ENCODE measurements around the gene CLIC4. TPM values are rescaled to one million over a fixed set of nuclear protein-coding genes. Genes with fewer than 3 reads are reported as not detected.

The CLIC4 gene
- total and polyA plus RNA-seq, 4 experiments from 2014 or later = 0.62 to 3.8 (median 2.4) TPM

GRCh38 chr1:24830680-24831272 lies 85.5 kb downstream of the CLIC4 start:
- DNase-seq = peak in 4 of 5 donors; percentile 48 to 54 (median 52)
- H3K4me1 Mint-ChIP-seq = no peaks in the 10 kb centered on the region

GRCh38 chr1:24841593-24841992 lies 96.3 kb downstream of the CLIC4 start:
- POLR2A ChIA-PET (ENCODE audit: partially characterized antibody) = no interaction called here
- H3K36me3 ChIP-seq (ENCODE audit: insufficient read depth, low read length) = no peaks in the 10 kb centered on the region
- Mint-ChIP-seq H3K4me1 (peaks cover 0 to 2% (median 0%) of the 10 kb centered on the region in 4 donors), H3K36me3 (no peaks in the 10 kb centered on the region), H3K27ac (no peak overlapping the region), H3K4me3 (no peak overlapping the region), H3K27me3 (peaks cover 2 to 10% of the 10 kb centered on the region in 2 donors), H3K9me3 (no peaks in the 10 kb centered on the region)
- no peak for DNase-seq
- intact Hi-C loops (cut with micrococcal nuclease) = no loop called here
- no peaks in the 10 kb centered on the region for H3K27me3 ChIP-seq (ENCODE audit: insufficient read depth, low read length)
- H3K4me3 ChIP-seq (ENCODE audit: low read length in 2 of 2) = no peak overlapping the region
- no peak overlapping the region for H3K27ac ChIP-seq (ENCODE audit: low read depth, low read length)
- no peaks in the 10 kb centered on the region for H3K9me3 ChIP-seq (ENCODE audit: control insufficient read depth in 1 of 2, low read length in 2 of 2)
- CTCF ChIA-PET (ENCODE audit: partially characterized antibody) = interaction anchor here (1.3 to 1.7 kb wide), 2 partner anchors 57 to 153 kb away, joined by 3 to 8 read pairs; no protein-coding TSS in a partner anchor
- no peaks in the 10 kb centered on the region for H3K4me1 ChIP-seq (ENCODE audit: insufficient read depth, low read length)

More at GRCh38 chr1:24830680-24831272, 85.5 kb downstream of the CLIC4 start:
- intact Hi-C loops (cut with micrococcal nuclease) = loop anchor here (2.0 to 10.0 kb wide), 4 partner anchors 86 to 632 kb away; partner anchors contain the start of gene CLIC4
- Histone ChIP-seq H3K27me3 (ENCODE audit: insufficient read depth, low read length) (no peaks in the 10 kb centered on the region), H3K36me3 (ENCODE audit: insufficient read depth, low read length) (no peaks in the 10 kb centered on the region), H3K4me1 (ENCODE audit: insufficient read depth, low read length) (no peaks in the 10 kb centered on the region), H3K9me3 (ENCODE audit: control insufficient read depth in 1 of 2, low read length in 2 of 2) (no peaks in the 10 kb centered on the region), H3K27ac (ENCODE audit: low read depth, low read length) (no peak overlapping the region), H3K4me3 (ENCODE audit: low read length in 2 of 2) (no peak overlapping the region)
- H3K27me3 Mint-ChIP-seq = peaks cover 5 to 7% of the 10 kb centered on the region in 2 donors
- no peaks in the 10 kb centered on the region for H3K36me3 Mint-ChIP-seq
- ChIA-PET POLR2A (ENCODE audit: partially characterized antibody) (interaction anchor here (0.6 to 1.8 kb wide), 3 partner anchors 142 to 189 kb away, joined by 3 to 22 read pairs (median 3); no protein-coding TSS in a partner anchor), CTCF (ENCODE audit: partially characterized antibody) (interaction anchor here (0.6 to 10.3 kb wide), 22 partner anchors 9 to 680 kb away, joined by 3 to 308 read pairs (median 4); no protein-coding TSS in a partner anchor)
- H3K4me3 Mint-ChIP-seq = no peak overlapping the region
- no peak overlapping the region for H3K27ac Mint-ChIP-seq
- H3K9me3 Mint-ChIP-seq = no peaks in the 10 kb centered on the region

GRCh38 chr1:24846671-24847070 lies 101.4 kb downstream of the CLIC4 start:
- intact Hi-C loops (cut with micrococcal nuclease) = no loop called here

GRCh38 chr1:24847995-24848881 lies 103.0 kb downstream of the CLIC4 start:
- DNase-seq = peak; percentile 88 to 91 (median 89)
- Mint-ChIP-seq H3K9me3 (no peaks in the 10 kb centered on the region), H3K36me3 (no peaks in the 10 kb centered on the region), H3K4me3 (peak overlapping the region; percentile 68 to 88 (median 78)), H3K4me1 (peaks cover 7 to 22% (median 12%) of the 10 kb centered on the region in 4 donors), H3K27ac (peak overlapping the region; percentile 52 to 94 (median 81)), H3K27me3 (no peaks in the 10 kb centered on the region)
- Histone ChIP-seq H3K4me3 (ENCODE audit: low read length in 2 of 2) (peak overlapping the region; percentile 18 to 73), H3K36me3 (ENCODE audit: insufficient read depth, low read length) (no peaks in the 10 kb centered on the region), H3K27ac (ENCODE audit: low read depth, low read length) (peak overlapping the region; percentile 56), H3K9me3 (ENCODE audit: control insufficient read depth in 1 of 2, low read length in 2 of 2) (no peaks in the 10 kb centered on the region), H3K27me3 (ENCODE audit: insufficient read depth, low read length) (no peaks in the 10 kb centered on the region), H3K4me1 (ENCODE audit: insufficient read depth, low read length) (peaks cover 15% of the 10 kb centered on the region)
- intact Hi-C loops (cut with micrococcal nuclease) = loop anchor here (1.0 kb wide), 6 partner anchors 50 to 357 kb away; partner anchors contain the start of gene RUNX3
- CTCF ChIA-PET (ENCODE audit: partially characterized antibody) = interaction anchor here (0.6 to 8.2 kb wide), 38 partner anchors 11 to 1729 kb away, joined by 3 to 133 read pairs (median 5); partner anchors contain the start of gene RUNX3
- POLR2A ChIA-PET (ENCODE audit: partially characterized antibody) = interaction anchor here (0.6 to 3.7 kb wide), 17 partner anchors 50 to 300 kb away, joined by 3 to 32 read pairs (median 6); partner anchors contain the start of gene RUNX3

More at GRCh38 chr1:24846671-24847070, 101.4 kb downstream of the CLIC4 start:
- Mint-ChIP-seq H3K27me3 (peaks cover 0 to 4% of the 10 kb centered on the region in 2 donors), H3K4me1 (peaks cover 7 to 17% (median 12%) of the 10 kb centered on the region in 4 donors), H3K9me3 (no peaks in the 10 kb centered on the region), H3K4me3 (no peak overlapping the region), H3K27ac (peak overlapping the region in 1 of 7 donors; percentile 32), H3K36me3 (no peaks in the 10 kb centered on the region)
- ChIA-PET POLR2A (ENCODE audit: partially characterized antibody) (interaction anchor here (1.3 to 3.7 kb wide), 2 partner anchors 72 to 81 kb away, joined by 4 to 32 read pairs; no protein-coding TSS in a partner anchor), CTCF (ENCODE audit: partially characterized antibody) (interaction anchor here (1.1 to 8.2 kb wide), 13 partner anchors 11 to 358 kb away, joined by 3 to 133 read pairs (median 6); partner anchors contain the start of gene RUNX3)
- Histone ChIP-seq H3K27ac (ENCODE audit: low read depth, low read length) (no peak overlapping the region), H3K4me3 (ENCODE audit: low read length in 2 of 2) (no peak overlapping the region), H3K36me3 (ENCODE audit: insufficient read depth, low read length) (no peaks in the 10 kb centered on the region), H3K27me3 (ENCODE audit: insufficient read depth, low read length) (no peaks in the 10 kb centered on the region), H3K9me3 (ENCODE audit: control insufficient read depth in 1 of 2, low read length in 2 of 2) (no peaks in the 10 kb centered on the region), H3K4me1 (ENCODE audit: insufficient read depth, low read length) (peaks cover 15% of the 10 kb centered on the region)
- no peak for DNase-seq

GRCh38 chr1:24849672-24850295 lies 104.5 kb downstream of the CLIC4 start:
- Mint-ChIP-seq H3K9me3 (no peaks in the 10 kb centered on the region), H3K4me3 (peak overlapping the region in 4 of 8 donors; percentile 32 to 74 (median 58)), H3K4me1 (peaks cover 7 to 22% (median 12%) of the 10 kb centered on the region in 4 donors), H3K36me3 (no peaks in the 10 kb centered on the region), H3K27me3 (no peaks in the 10 kb centered on the region), H3K27ac (peak overlapping the region in 4 of 7 donors; percentile 47 to 83 (median 53))
- intact Hi-C loops (cut with micrococcal nuclease) = no loop called here
- POLR2A ChIA-PET (ENCODE audit: partially characterized antibody) = interaction anchor here (1.6 to 3.7 kb wide), 4 partner anchors 61 to 188 kb away, joined by 4 to 32 read pairs (median 26); partner anchors contain the start of gene RUNX3
- Histone ChIP-seq H3K4me3 (ENCODE audit: low read length in 2 of 2) (no peak overlapping the region), H3K27ac (ENCODE audit: low read depth, low read length) (no peak overlapping the region), H3K9me3 (ENCODE audit: control insufficient read depth in 1 of 2, low read length in 2 of 2) (no peaks in the 10 kb centered on the region), H3K4me1 (ENCODE audit: insufficient read depth, low read length) (peaks cover 15% of the 10 kb centered on the region), H3K36me3 (ENCODE audit: insufficient read depth, low read length) (no peaks in the 10 kb centered on the region), H3K27me3 (ENCODE audit: insufficient read depth, low read length) (no peaks in the 10 kb centered on the region)
- CTCF ChIA-PET (ENCODE audit: partially characterized antibody) = interaction anchor here (0.6 to 8.2 kb wide), 10 partner anchors 13 to 261 kb away, joined by 3 to 133 read pairs (median 3); partner anchors contain the start of gene RUNX3
- DNase-seq = no peak

- ChIA-PET CTCF (ENCODE audit: partially characterized antibody) (interaction anchor here (0.6 to 8.2 kb wide), 8 partner anchors 12 to 261 kb away, joined by 3 to 133 read pairs (median 4); partner anchors contain the start of gene RUNX3), POLR2A (ENCODE audit: partially characterized antibody) (interaction anchor here (1.6 to 3.7 kb wide), 3 partner anchors 61 to 80 kb away, joined by 4 to 32 read pairs (median 26); partner anchors contain the start of gene RUNX3)
- Mint-ChIP-seq H3K4me3 (peak overlapping the region in 1 of 8 donors; percentile 25), H3K36me3 (no peaks in the 10 kb centered on the region), H3K27me3 (no peaks in the 10 kb centered on the region), H3K9me3 (no peaks in the 10 kb centered on the region), H3K27ac (peak overlapping the region in 1 of 7 donors; percentile 59), H3K4me1 (peaks cover 7 to 22% (median 12%) of the 10 kb centered on the region in 4 donors)
- Histone ChIP-seq H3K36me3 (ENCODE audit: insufficient read depth, low read length) (no peaks in the 10 kb centered on the region), H3K4me1 (ENCODE audit: insufficient read depth, low read length) (peaks cover 15% of the 10 kb centered on the region), H3K9me3 (ENCODE audit: control insufficient read depth in 1 of 2, low read length in 2 of 2) (no peaks in the 10 kb centered on the region), H3K27me3 (ENCODE audit: insufficient read depth, low read length) (no peaks in the 10 kb centered on the region), H3K4me3 (ENCODE audit: low read length in 2 of 2) (no peak overlapping the region), H3K27ac (ENCODE audit: low read depth, low read length) (no peak overlapping the region)
- no peak for DNase-seq
- intact Hi-C loops (cut with micrococcal nuclease) = no loop called here
These were observed 105.2 kb downstream of the CLIC4 start for GRCh38 chr1:24850328-24850920.

All from CD4-positive, alpha-beta memory T cell (primary cell).